DOHH2 (cell line): Measurements from ENCODE around the gene INPP5F.

Experiments
- CTCF ChIP-seq: fragments of 200-600 bp; sonication (generic); IDR thresholded peaks from one replicate; pipeline ENCODE4 v1.5.1; 2014; ENCODE audit warnings: antibody characterized with exemption, mild to moderate bottlenecking, low read depth, low read length; ENCODE audit not compliant: poor library complexity, severe bottlenecking
- EZH2phosphoT487 ChIP-seq: fragments of 200-600 bp; sonication (generic); IDR thresholded peaks from 2 replicates; pipeline ENCODE4 v1.6.1; 2017; ENCODE audit warnings: borderline replicate concordance, mild to moderate bottlenecking, antibody characterized with exemption, low read length, moderate library complexity, mixed read lengths

- TF ChIP-seq CTCF (no peak), EZH2phosphoT487 (no peak)
Measured at GRCh38 chr10:119677126-119677525, 48.7 kb upstream of the INPP5F start.
